Ramos (cell line): ENCODE data around the gene KLK11.

Experiments
- in situ Hi-C: fragments of 300-500 bp; cut with MboI; formaldehyde crosslinking; loops from one replicate; pipeline ENCODE4 v1.14.3; 2022; ENCODE audit warnings: low sequenced_read_pairs; ENCODE audit not compliant: unreplicated experiment

The KLK11 gene

GRCh38 chr19:51026554-51026831 is at the start of gene KLK11:
TSS of gene KLK11 (minus strand) at chr19:51026616. CDS start at chr19:51025631, 985 bp downstream.
- in situ Hi-C loops: no loop called here

GRCh38 chr19:51075998-51076397 is 49.6 kb upstream of the KLK11 start:
- in situ Hi-C loops: no loop called here

- in situ Hi-C loops: no loop called here
Observed at GRCh38 chr19:51071095-51071405, 44.6 kb upstream of the KLK11 start.

- in situ Hi-C loops: no loop called here
Observed at GRCh38 chr19:51070334-51071094, 44.1 kb upstream of the KLK11 start.

- in situ Hi-C loops: no loop called here
Observed at GRCh38 chr19:51066393-51067186, 40.2 kb upstream of the KLK11 start.

- in situ Hi-C loops: no loop called here
Observed at GRCh38 chr19:51065221-51065960, 39.0 kb upstream of the KLK11 start.

GRCh38 chr19:51064534-51065220 is 38.3 kb upstream of the KLK11 start, which contains the start of gene KLK13:
TSS of gene KLK13 (minus strand) at chr19:51065092. CDS start at chr19:51065067, 25 bp downstream.
- in situ Hi-C loops: no loop called here

- in situ Hi-C loops: no loop called here
Observed at GRCh38 chr19:51063664-51064063, 37.2 kb upstream of the KLK11 start.

- in situ Hi-C loops: no loop called here
Observed at GRCh38 chr19:51060973-51061372, 34.6 kb upstream of the KLK11 start.

- in situ Hi-C loops: no loop called here
Observed at GRCh38 chr19:51060336-51060735, 33.9 kb upstream of the KLK11 start.

GRCh38 chr19:51059715-51060114 is 33.3 kb upstream of the KLK11 start:
- in situ Hi-C loops: no loop called here

- in situ Hi-C loops: no loop called here
Observed at GRCh38 chr19:51055866-51056265, 29.4 kb upstream of the KLK11 start.

GRCh38 chr19:51047031-51047335 is 20.6 kb upstream of the KLK11 start:
- in situ Hi-C loops: no loop called here

- in situ Hi-C loops: no loop called here
Observed at GRCh38 chr19:51044327-51044726, 17.9 kb upstream of the KLK11 start.

GRCh38 chr19:51043497-51043896 is 17.1 kb upstream of the KLK11 start:
- in situ Hi-C loops: no loop called here

- in situ Hi-C loops: no loop called here
Observed at GRCh38 chr19:51040151-51040550, 13.7 kb upstream of the KLK11 start.

- in situ Hi-C loops: no loop called here
Observed at GRCh38 chr19:51036519-51036918, 10.1 kb upstream of the KLK11 start.

GRCh38 chr19:51034704-51035103 is 8.3 kb upstream of the KLK11 start, which contains the start of gene KLK12:
TSS of gene KLK12 (minus strand) at chr19:51035002. CDS start at chr19:51034621, 381 bp downstream.
- in situ Hi-C loops: no loop called here

GRCh38 chr19:51031880-51032225 is 5.4 kb upstream of the KLK11 start:
- in situ Hi-C loops: no loop called here

- in situ Hi-C loops: no loop called here
Observed at GRCh38 chr19:51031220-51031879, 4.9 kb upstream of the KLK11 start.
